ENCODE results near the gene IL34.
"Not testable (repeated sequence)": the region's sequence is repeated elsewhere in the genome, so short reads cannot be mapped to it uniquely, and the experiment has no call there.

The IL34 gene

GRCh38 chr16:70646260-70647241 lies at the start of gene IL34:
Gene IL34 (plus strand): TSS chr16:70646559. CDS start chr16:70646948, 389 bp downstream.
- no peak for DNase-seq

- no peak for DNase-seq
Measured at GRCh38 chr16:70597135-70597835, 49.1 kb upstream of the IL34 start.

- DNase-seq = no peak
Measured at GRCh38 chr16:70598937-70599503, 47.3 kb upstream of the IL34 start.

- no peak for DNase-seq
Measured at GRCh38 chr16:70600730-70601129, 45.6 kb upstream of the IL34 start.

- no peak for DNase-seq
Measured at GRCh38 chr16:70601576-70602575, 44.5 kb upstream of the IL34 start.

- no peak for DNase-seq
Measured at GRCh38 chr16:70602831-70603230, 43.5 kb upstream of the IL34 start.

- DNase-seq = no peak
Measured at GRCh38 chr16:70604407-70605282, 41.7 kb upstream of the IL34 start.

GRCh38 chr16:70605283-70605657 lies 41.1 kb upstream of the IL34 start:
- DNase-seq = no peak

GRCh38 chr16:70608521-70608920 lies 37.8 kb upstream of the IL34 start:
- no peak for DNase-seq

- DNase-seq = no peak
Measured at GRCh38 chr16:70610273-70611223, 35.8 kb upstream of the IL34 start.

- no peak for DNase-seq
Measured at GRCh38 chr16:70611224-70611598, 35.1 kb upstream of the IL34 start.

- DNase-seq = no peak
Measured at GRCh38 chr16:70611785-70612303, 34.5 kb upstream of the IL34 start.

GRCh38 chr16:70612931-70613330 lies 33.4 kb upstream of the IL34 start:
- DNase-seq = no peak

GRCh38 chr16:70614208-70614951 lies 32.0 kb upstream of the IL34 start:
- no peak for DNase-seq

GRCh38 chr16:70615945-70616344 lies 30.4 kb upstream of the IL34 start:
- no peak for DNase-seq

GRCh38 chr16:70621864-70622263 lies 24.5 kb upstream of the IL34 start:
- DNase-seq = not testable (repeated sequence)

GRCh38 chr16:70627696-70628095 lies 18.7 kb upstream of the IL34 start:
- no peak for DNase-seq

- no peak for DNase-seq
Measured at GRCh38 chr16:70630960-70631745, 15.2 kb upstream of the IL34 start.

Data from activated CD4-positive, alpha-beta T cell treated with anti-CD3 and anti-CD28 coated beads, Interleukin-2, amount 50 U/mL, for 4 hours (primary cell).